ENCODE results near the gene DAZAP2. TPM values are rescaled to one million over a fixed set of nuclear protein-coding genes. Genes with fewer than 3 reads are reported as not detected.
A peak's percentile ranks its signal among the peaks of the same experiment; 100 is the strongest.

The DAZAP2 gene
- total RNA-seq, 1 experiment from 2014 or later, result 74.2 TPM

- no peak for DNase-seq (ENCODE audit: unreplicated experiment)
- POLR2A ChIA-PET, result interaction anchor here (0.6 kb wide), 1 partner anchor 794 kb away, joined by 3 read pairs; no protein-coding TSS in a partner anchor
- no TSS peak for BruUV-seq (replicated peaks)
- Mint-ChIP-seq H3K36me3 (ENCODE audit: insufficient read depth, unreplicated experiment) (no peaks in the 10 kb centered on the region), H3K27ac (ENCODE audit: low read depth, unreplicated experiment) (no peak overlapping the region), H3K27me3 (ENCODE audit: insufficient read depth, unreplicated experiment) (no peaks in the 10 kb centered on the region), H3K4me1 (ENCODE audit: insufficient read depth, unreplicated experiment) (peaks cover 9% of the 10 kb centered on the region), H3K9me3 (ENCODE audit: unreplicated experiment) (no peaks in the 10 kb centered on the region), H3K4me3 (ENCODE audit: unreplicated experiment) (no peak overlapping the region)
- TF ChIP-seq CTCF (IDR thresholded peaks at IDR 0.05; ENCODE audit: unreplicated experiment), result no peak
- CTCF ChIA-PET, result interaction anchor here (0.6 to 4.1 kb wide), 2 partner anchors 77 to 137 kb away, joined by 7 to 23 read pairs; no protein-coding TSS in a partner anchor
- intact Hi-C loops (cut with micrococcal nuclease), result loop anchor here (10.0 kb wide), 1 partner anchor 219 kb away; the partner anchor contains the start of gene LETMD1
Observed at GRCh38 chr12:51264297-51264696, 25.7 kb downstream of the DAZAP2 start.

GRCh38 chr12:51265024-51265423 lies 26.4 kb downstream of the DAZAP2 start:
- Mint-ChIP-seq H3K36me3 (ENCODE audit: insufficient read depth, unreplicated experiment) (no peaks in the 10 kb centered on the region), H3K4me1 (ENCODE audit: insufficient read depth, unreplicated experiment) (peaks cover 9% of the 10 kb centered on the region), H3K4me3 (ENCODE audit: unreplicated experiment) (no peak overlapping the region), H3K27me3 (ENCODE audit: insufficient read depth, unreplicated experiment) (no peaks in the 10 kb centered on the region), H3K27ac (ENCODE audit: low read depth, unreplicated experiment) (no peak overlapping the region), H3K9me3 (ENCODE audit: unreplicated experiment) (no peaks in the 10 kb centered on the region)
- no TSS peak for BruUV-seq (replicated peaks)
- ChIA-PET CTCF (interaction anchor here (4.1 kb wide), 1 partner anchor 76 kb away, joined by 23 read pairs; no protein-coding TSS in a partner anchor), POLR2A (no interaction called here)
- TF ChIP-seq CTCF (IDR thresholded peaks at IDR 0.05; ENCODE audit: unreplicated experiment), result no peak
- DNase-seq (ENCODE audit: unreplicated experiment), result no peak
- intact Hi-C loops (cut with micrococcal nuclease), result loop anchor here (10.0 kb wide), 1 partner anchor 220 kb away; the partner anchor contains the start of gene LETMD1

DNA sequence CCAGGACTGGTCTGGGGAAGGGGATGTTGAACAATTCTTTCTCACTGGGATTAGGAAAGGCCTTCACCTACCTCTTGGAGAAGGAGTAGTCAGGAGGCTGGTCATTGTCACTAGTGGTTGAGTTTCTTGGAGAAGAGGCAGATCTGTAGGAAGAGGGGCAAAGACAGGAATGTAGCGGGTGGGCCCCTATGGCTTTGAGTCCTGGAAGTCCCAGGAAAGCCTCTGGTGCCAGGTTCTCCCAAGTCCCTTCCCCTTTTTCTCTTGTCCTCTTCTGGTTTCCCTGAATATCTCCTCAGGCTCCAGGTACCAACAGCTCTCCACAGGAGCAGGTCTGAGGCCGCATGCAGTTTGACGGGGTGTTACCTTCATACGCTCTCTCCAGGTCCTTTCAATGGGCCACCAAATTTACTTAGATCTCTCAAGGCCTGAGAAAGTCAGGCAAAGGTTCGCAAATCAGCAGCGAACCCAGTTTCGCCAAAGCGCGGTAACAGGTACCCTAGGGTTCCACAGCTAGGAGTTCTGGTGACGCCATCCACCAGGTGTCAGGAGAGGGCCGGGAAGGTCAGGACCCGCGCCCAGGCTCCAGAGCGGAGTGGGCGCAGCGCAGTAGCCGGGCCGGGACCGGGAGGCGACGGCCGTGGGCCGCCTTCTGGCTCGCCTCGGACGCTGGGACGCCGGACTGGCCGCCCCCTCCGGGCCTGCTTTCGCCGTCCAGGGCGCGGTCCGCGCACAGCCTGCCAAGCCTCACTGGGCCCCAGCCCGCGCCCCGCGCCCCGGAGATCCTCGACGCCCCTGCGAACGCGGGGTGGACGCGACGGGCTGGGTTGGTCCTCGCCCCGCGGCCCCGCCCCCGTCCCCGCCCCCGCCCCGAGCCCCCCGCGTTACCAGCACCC lies 30.8 kb downstream of the DAZAP2 start:
- peak; percentile 74 for DNase-seq (ENCODE audit: unreplicated experiment)
- Mint-ChIP-seq H3K4me1 (ENCODE audit: insufficient read depth, unreplicated experiment) (peaks cover 18% of the 10 kb centered on the region), H3K27me3 (ENCODE audit: insufficient read depth, unreplicated experiment) (no peaks in the 10 kb centered on the region), H3K27ac (ENCODE audit: low read depth, unreplicated experiment) (no peak overlapping the region), H3K9me3 (ENCODE audit: unreplicated experiment) (no peaks in the 10 kb centered on the region), H3K36me3 (ENCODE audit: insufficient read depth, unreplicated experiment) (no peaks in the 10 kb centered on the region), H3K4me3 (ENCODE audit: unreplicated experiment) (peak overlapping the region; percentile 87)
- CTCF ChIA-PET, result interaction anchor here (0.6 to 6.4 kb wide), 3 partner anchors 71 to 263 kb away, joined by 3 to 110 read pairs (median 3); no protein-coding TSS in a partner anchor
- intact Hi-C loops (cut with micrococcal nuclease), result loop anchor here (1.0 to 10.0 kb wide), 3 partner anchors 38 to 225 kb away; partner anchors contain the start of gene LETMD1
- no TSS peak for BruUV-seq (replicated peaks)
- TF ChIP-seq CTCF (IDR thresholded peaks at IDR 0.05; ENCODE audit: unreplicated experiment), result peak; percentile 66
- POLR2A ChIA-PET, result interaction anchor here (0.8 to 2.6 kb wide), 5 partner anchors 12 to 200 kb away, joined by 3 to 38 read pairs (median 4); partner anchors contain the start of gene DAZAP2
